Liver (tissue), 3 donors: ENCODE measurements around the gene ATP5IF1.

ENCODE experiments used
- EGR1 ChIP-seq, 2 donors: IDR thresholded peaks; 2 replicates each; pipeline ENCODE4 v1.6.1; 2016 to 2018; ENCODE audit warnings: antibody characterized with exemption in 2 of 2, low read depth in 2 of 2
- GABPA ChIP-seq, 2 donors: IDR thresholded peaks in 1 of 2; conservative IDR thresholded peaks in 1 of 2; 2 replicates each; pipeline ENCODE4 v1.6.1; 2016; ENCODE audit warnings: antibody characterized with exemption in 2 of 2, mild to moderate bottlenecking in 1 of 2, moderate library complexity in 1 of 2
- HNF4A ChIP-seq, 2 donors: conservative IDR thresholded peaks; 2 replicates each; pipeline ENCODE4 v1.6.1; 2016; ENCODE audit warnings: antibody characterized with exemption in 2 of 2, mild to moderate bottlenecking in 2 of 2
- JUND ChIP-seq, 2 donors: IDR thresholded peaks; 2 replicates each; pipeline ENCODE4 v1.6.1; 2016; ENCODE audit warnings: antibody characterized with exemption in 2 of 2
- SP1 ChIP-seq: IDR thresholded peaks from 2 replicates; pipeline ENCODE4 v1.6.1; 2018; ENCODE audit warnings: antibody characterized with exemption, mild to moderate bottlenecking
- TAF1 ChIP-seq: conservative IDR thresholded peaks from 2 replicates; pipeline ENCODE4 v1.6.1; 2016; ENCODE audit warnings: antibody characterized with exemption, mild to moderate bottlenecking
- YY1 ChIP-seq: IDR thresholded peaks from 2 replicates; pipeline ENCODE4 v1.6.1; 2016; ENCODE audit warnings: antibody characterized with exemption, mild to moderate bottlenecking
- ZBTB33 ChIP-seq: IDR thresholded peaks from 2 replicates; pipeline ENCODE4 v1.6.1; 2016; ENCODE audit warnings: antibody characterized with exemption
- TF ChIP-seq, protein P1 (sequence below): fragments of 150-350 bp; IDR thresholded peaks from 2 replicates; pipeline ENCODE4 v1.5.1; 2017; ENCODE audit warnings: improper control_type of control experiment, low read depth, low read length; ENCODE audit not compliant: missing input control
- TF ChIP-seq, protein P2 (sequence below): IDR thresholded peaks from 2 replicates; pipeline ENCODE4 v1.6.1; 2016; ENCODE audit warnings: antibody characterized with exemption
- donor health status: healthy.
- donor health status: healthy.

- TF ChIP-seq JUND (IDR thresholded peaks at IDR 0.05) (no peak), YY1 (no peak), SP1 (no peak), GABPA (IDR thresholded peaks at IDR 0.05 in 1 of 2, conservative IDR thresholded peaks at IDR 0.05 in 1 of 2) (no peak), EGR1 (IDR thresholded peaks at IDR 0.05; ENCODE audit: low read depth in 2 of 2) (no peak), ZBTB33 (no peak), HNF4A (conservative IDR thresholded peaks at IDR 0.05) (no peak), TAF1 (no peak)
- TF ChIP-seq, protein P1, sequence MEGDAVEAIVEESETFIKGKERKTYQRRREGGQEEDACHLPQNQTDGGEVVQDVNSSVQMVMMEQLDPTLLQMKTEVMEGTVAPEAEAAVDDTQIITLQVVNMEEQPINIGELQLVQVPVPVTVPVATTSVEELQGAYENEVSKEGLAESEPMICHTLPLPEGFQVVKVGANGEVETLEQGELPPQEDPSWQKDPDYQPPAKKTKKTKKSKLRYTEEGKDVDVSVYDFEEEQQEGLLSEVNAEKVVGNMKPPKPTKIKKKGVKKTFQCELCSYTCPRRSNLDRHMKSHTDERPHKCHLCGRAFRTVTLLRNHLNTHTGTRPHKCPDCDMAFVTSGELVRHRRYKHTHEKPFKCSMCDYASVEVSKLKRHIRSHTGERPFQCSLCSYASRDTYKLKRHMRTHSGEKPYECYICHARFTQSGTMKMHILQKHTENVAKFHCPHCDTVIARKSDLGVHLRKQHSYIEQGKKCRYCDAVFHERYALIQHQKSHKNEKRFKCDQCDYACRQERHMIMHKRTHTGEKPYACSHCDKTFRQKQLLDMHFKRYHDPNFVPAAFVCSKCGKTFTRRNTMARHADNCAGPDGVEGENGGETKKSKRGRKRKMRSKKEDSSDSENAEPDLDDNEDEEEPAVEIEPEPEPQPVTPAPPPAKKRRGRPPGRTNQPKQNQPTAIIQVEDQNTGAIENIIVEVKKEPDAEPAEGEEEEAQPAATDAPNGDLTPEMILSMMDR: no peak
- TF ChIP-seq, protein P2, sequence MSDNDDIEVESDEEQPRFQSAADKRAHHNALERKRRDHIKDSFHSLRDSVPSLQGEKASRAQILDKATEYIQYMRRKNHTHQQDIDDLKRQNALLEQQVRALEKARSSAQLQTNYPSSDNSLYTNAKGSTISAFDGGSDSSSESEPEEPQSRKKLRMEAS: no peak
Observed at GRCh38 chr1:28247612-28248272, 11.8 kb downstream of the ATP5IF1 start.
